Stimulated activated CD8-positive, alpha-beta memory T cell treated with anti-CD3 and anti-CD28 coated beads, Interleukin-4, amount 100 ng/mL, for 1 hour (primary cell): ENCODE results near the gene DMBX1.

Experiments
- DNase-seq, 2 donors: peaks; one replicate each; pipeline ENCODE4 v3.0.0-alpha.2; 2020; ENCODE audit warnings: low read depth in 2 of 2, low spot score in 1 of 2

The DMBX1 gene

DNA sequence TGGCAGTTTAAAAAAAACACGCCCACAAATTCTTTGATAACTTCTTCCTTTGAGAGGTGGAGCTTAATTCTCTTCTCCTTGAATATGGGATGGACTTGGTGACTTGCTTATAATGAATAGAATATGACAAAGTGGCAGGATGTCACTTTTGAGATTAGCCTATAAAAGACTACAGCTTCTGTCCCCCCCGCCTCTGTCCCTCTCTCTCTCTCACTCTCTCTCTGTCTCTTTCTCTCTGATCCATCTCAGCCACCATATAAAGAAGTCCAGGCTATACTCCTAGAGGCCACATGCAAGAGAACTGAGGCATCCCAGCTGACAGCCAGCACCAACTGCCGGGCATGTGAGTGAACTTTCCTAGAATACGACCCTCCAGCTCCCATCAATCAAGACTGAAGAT is 7.7 kb upstream of the DMBX1 start:
- DNase-seq, result no peak

DNA sequence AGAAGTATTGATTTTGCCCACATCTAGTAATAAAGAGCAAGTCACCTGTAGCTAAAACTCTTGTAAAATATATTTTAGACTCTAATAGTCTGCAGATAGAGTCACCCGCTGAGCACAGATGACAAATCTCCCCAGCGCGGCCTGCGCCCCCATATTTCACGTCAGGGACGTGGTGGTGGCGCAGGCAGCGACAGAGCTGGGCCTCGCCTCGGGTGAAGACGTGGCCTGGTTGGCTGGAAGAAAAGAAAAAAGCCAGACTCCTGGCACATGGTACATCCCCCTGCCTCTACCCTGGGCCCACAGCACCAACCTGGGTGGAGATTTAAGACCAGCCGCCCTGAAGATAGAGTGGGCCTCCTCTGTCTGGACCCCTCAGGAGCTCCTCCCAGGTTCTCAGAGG is 6.0 kb upstream of the DMBX1 start:
- DNase-seq, result no peak

DNA sequence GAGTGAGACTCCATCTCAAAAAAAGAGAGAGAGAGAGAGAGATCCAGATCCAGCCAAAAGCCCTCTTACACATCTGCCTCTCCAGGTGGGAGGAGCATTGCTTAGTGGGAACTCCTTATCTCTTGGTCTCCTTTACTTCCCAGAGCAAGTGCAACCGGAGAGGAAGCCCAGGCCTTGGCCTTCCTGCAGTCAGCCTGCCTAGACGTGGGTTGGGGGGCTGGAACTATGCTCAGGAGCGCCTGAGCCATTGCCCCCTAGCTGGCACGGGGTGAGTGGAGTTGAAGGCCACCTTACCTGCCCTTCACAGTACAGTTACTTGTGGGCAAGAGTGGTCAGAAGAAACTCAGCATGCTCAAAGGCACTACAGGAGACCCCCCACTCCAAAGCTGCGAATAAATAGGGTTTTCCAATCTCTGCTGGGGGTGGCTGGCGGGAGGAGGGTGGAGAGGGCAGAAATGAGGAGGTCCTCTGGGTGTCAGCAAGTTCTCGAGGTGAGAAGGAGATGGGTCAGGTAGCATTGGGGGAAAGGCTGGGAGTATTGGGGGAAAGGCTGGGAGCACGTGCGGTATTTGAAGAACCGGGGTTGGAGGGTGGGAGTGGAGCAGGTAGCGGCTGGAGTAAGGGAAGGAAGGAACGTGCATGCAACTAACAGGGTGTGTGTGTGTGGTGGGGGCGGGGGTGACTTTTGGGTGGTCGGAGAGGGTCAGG is 4.7 kb upstream of the DMBX1 start:
- no peak for DNase-seq

DNA sequence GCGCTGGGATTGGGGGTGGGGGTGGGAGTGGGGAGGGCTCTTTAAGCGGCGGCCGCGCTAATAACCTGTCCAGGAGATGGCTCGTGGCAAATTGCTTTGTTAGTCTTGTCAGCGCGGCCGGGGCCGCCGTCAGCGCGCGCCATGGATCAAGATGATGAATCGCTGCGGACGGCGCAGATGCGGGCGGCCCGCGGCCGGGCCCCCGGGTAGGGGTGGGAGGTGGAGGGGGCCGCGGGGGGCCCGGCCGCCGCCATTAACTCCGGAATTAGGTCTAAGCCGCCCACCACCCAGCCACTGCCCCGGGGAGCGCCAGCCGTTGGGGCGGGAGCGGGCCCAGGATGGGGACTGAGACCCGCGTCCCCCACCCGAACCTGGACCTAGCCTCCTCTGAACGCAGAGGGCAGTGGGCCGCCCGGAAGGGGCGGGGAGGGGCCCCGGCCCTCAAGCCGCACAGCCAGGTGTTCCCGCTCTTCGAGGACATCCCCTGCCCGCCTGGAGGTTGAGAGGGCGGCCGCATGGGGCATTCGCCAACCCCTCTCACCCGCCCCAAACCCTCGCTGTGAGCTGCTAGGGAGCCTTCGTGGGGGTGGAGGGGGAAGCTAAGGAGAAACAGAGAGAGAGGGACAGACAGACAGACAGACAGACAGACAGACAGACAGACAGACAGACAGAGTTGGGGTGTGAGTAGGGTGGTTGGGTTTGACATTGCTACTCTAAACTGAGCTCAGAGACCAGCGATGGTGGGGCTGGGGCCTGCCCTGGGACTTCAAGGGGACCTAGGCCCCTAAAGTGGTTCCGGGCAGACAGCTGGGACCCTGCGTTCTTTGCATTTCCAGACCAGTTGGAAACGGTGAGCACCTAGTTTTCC is 3.8 kb upstream of the DMBX1 start:
- DNase-seq, result no peak

DNA sequence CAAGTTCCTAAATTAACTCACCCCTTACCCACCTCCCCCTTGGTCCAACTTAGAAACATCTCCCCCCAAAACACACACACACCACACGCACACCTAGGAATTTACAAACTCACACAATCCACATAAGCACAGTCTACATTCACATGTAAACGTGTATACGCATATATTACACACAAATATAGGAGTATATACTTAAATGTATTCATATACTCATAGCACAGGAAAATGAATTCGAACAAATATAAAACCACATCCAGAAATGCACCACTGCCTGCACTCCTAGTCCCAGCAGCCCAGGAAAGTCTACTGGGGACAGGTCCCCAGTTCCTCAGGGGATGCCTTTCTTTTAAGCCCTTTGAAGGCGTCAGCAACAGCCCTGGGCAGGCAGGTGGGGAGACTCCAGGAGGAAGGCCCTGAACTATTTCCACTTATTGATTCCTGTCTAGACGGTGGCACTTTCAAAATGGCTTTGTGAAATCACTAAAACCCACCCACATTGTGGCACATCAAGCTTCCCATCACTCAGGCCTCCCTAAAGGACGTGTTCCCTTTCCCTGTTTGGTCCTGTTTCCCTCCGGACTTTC is 3.1 kb upstream of the DMBX1 start:
- no peak for DNase-seq

DNA sequence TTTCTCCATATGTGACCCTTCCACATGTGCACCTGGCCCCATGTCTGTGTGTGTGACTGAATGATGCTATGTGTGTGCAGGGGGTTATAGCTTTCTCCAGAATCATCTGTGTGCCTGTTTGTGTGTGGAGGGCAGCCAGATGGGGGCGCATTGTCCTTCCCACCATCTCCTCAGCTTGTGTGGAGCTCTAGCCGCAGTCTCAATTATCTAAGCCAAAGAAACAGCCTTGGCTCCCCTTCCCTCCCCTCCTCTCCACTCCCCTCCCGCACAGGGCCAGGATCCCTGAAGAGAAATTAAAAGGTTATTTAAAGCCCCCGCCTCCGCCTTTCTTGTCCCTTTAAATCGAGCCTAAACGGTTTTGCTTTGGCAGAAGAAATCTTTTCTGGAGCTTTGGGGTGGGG is 1.8 kb upstream of the DMBX1 start:
- no peak for DNase-seq

DNA sequence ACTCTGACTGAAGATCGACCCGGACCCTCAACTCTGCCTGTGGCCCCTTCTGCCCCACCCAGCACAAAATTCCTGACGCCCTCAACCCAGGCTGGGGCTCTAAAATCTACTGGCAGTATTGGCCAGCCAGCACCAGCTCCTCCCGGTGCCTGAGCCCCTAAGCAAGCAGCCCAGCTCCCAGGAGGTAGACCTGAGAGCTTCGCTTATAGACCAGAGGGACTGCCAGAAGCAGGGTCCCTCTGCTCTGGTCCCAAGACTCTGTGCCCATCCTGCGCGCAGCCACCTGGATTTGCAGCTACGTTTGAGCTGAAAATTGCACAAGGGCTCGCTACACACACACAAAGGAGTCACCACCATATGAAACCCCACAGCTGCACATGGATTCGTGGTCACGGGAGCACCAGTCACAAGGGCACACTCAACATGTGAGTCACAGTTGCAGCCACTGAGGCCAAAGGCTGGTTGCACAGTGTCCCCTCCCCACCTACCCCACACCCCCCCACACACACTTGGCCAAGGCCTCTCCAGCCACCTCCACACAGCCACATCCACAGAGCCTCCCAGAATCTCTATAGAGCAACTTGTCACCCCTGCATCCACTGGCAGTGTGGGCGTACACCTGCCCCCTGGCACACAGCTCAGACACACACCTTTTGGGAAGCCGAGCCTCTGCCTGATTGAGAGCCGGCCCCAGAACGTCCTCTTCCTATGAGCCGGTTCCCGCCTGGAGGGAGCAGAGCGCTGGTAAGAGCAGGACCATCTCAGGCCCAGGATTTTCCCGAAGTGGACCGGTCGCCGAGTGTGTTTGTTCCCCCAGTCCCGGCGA is 1.1 kb upstream of the DMBX1 start:
- no peak for DNase-seq

DNA sequence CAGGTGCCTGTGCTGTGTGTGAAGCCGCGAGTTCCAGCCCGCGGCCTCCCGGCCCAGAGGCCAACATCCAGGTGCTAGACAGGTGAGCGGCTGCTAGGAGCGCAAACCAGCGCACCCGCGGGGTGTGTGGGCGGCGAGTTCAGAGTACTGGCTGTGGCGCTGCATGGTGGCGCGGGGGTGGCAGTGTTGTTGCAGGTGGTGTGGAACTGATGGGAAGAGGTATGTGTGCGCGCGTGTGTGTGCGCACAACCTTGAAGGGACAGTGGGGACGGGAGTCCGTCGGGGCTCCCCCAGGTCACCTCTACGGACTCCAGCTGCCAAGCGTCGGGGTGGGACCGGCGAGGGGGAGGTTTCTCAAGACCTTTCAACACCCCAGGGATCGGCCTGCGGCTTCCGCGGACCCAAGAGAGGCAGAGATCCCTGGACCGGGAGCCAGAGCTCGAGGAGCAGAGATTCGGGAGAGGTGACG is 433 bp upstream of the DMBX1 start:
- DNase-seq, result no peak

DNA sequence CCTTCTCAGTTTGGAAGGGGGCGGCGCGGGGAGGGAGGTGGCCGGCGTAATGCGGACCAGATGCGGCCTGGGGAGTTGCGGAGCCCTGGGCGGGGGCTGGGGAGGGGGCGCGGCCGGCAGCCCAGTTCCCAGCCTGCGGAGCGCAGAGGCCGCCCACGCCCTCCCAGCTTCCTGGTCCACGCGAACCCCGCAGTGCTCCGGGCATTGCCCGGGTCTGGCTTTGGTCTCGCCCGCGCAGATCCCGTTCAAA is 695 bp downstream of the DMBX1 start:
- no peak for DNase-seq

DNA sequence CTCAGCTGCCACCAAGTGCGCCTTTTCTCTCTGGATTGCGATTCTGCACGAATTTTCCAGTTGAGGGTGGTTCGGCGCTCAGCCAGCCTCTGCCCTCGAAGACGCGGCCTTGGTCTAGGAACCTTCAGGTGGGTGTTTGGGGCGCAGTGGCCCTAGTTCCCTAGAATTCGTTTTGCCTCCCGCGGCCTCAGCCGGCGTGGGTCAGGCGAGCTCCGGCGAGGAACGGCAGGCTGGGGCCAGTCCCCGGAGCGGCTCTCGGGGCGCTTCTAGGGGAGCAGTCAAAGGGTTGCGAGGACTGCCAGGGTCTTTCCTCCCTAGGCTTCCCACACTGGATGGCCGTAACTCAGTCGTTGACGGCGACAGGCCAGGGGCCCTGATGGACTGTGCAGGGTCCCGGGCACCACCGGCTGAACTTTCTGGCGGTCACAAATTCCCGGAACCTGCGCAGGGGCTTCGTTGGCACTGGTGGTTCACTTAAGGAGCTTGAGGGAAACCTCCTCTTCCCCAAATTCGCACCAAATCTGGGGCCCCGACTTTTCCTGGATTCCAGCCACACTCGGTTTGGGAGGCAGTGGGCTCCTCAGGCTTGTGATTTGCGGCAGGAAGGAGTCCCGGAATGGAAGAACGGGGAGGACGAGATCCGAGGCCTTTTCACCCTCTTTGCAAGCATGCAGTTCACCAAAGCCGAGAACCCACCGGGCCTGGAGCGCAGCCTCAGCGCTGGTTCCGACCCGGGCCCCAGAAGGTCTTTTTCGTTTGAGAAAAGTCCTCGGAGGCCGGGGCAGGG is 1.2 kb downstream of the DMBX1 start:
- no peak for DNase-seq

DNA sequence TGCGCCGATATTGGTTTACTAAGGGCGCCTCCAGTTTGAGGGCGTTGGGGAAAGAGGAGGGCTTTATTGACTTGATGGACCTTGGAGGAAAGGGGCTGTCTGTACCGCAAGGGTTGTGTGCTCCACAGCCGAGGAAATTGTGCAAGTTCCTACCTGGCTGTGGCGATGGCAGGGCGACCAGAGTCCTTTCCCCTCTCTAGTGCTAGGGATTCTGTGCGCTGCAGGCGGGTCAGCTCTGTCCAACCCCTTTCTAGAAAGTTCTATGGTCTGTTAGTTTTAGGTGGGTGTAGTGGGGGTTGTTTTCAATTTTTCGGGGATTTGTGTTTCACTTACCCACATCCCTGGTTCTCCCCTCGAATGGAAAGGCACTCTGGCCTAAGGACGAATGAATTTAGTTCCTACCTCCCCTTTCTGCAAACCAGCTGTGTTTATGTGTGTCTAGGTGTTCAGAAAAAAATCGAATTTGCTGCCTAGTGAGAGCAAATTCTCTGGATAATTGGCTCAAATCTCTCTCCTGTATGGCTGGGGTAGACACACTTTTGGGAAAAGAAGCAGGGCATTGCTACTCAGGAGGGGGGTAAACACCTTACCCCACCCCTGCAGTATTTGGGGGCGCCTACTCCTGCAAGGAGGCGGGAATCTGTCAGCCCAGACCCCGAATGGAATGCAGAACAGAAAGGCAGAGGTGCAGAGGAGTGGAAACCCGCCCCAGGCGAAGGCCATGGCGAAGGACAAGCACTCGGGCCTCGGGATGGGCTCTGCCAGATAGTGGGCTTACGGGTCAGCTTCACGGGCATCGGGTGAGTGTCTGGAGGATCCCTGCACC is 2.0 kb downstream of the DMBX1 start:
- DNase-seq, result no peak

DNA sequence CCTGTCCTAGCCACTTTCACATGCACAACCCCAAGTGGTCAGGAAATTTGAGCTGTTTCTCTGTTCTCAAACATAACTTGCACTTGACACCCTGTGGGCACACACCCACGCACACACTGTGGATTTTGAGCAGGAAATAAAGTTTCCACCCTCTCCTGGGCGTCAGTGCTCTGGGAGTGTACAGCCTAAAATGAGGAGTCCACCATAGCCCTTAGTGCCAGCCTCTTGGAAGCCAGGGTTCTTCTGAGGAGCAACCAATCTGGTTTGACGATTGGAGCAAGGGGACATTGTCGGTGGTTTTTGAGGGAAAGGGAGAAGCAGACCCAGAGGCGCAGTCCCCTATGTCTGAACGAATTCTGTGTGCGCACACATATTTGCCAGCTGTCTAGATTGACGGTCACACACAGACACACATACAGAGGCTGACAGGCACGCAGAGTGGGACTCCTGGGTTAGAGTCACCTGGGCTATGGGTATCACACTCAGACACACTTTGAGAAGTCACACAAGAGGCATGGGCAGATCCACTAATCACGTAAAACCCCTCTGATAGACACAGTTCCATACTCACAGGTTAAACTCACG is 2.7 kb downstream of the DMBX1 start:
- DNase-seq, result no peak

DNA sequence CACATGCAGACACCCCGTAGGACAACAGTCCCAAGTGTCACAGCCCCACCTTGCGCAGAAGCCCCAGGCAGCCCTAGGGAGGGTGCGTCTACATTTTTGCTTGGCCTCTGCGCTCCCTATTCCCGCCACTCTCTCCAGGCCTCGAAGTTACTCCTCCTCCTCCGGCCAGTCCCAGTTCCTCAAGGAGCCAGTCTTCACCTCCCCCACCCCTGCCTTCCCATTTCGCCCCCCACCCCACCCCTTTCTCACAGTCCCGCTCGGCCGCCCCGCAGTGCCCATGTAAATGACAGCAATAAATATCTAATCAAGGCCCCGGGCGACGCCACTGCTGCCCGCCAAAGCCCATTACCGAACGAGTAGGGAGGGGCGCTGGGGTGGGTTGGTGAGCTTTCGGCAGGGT is 3.2 kb downstream of the DMBX1 start:
- DNase-seq, result no peak

DNA sequence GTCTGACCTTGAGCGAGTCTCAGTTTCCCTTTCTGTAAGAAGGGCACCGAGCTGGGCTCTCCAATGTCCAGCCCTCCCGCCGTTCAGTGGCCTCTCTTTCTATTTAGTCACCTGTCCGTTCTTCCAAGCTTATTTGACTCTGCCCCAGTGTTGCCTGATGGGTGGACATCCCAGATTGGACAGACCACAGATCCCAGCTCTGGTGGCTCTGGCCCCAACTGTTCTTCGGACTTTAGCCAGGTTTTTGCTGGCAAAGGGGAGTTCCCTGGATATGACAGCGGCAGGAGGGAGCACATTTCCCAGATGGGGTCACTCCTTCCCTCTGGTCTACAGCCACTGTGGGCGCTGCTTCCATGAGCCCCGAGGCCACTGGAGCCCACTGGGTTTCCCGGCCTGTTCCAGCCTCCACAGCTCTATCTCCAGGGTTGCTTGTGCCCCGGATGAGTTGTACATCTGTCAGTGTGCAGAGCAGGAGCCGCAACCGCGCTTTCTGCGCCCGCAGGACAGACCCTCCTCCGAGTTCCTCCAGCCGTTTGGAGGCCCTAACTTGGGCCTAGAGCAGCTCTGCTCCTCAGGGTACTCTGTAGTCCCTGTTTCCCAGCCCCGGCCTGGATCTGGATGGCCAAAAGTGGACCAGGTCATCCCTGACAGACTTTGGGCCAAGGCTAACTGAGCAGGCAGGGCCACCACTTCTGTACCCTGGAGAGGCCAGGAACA is 3.8 kb downstream of the DMBX1 start:
- DNase-seq, result no peak

DNA sequence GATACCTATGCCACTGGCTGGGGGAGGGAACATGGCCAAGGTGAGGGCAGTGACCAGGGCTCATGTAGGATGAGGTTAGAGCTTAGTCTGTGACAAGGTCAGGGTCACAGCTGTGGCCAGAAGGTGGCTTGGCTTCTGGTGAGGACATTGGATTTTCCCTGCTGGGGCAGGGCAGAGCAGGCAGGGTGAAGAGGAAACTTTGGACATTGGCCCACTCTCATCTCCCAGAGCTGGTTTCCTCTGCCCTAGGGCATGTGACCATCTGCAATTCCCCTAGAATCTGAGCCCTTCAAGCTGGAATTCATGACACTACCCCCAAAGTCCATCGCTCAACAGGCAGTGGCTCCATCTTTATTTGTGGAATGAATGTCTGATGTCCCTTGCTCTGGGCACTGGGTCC is 5.3 kb downstream of the DMBX1 start:
- DNase-seq, result no peak

DNA sequence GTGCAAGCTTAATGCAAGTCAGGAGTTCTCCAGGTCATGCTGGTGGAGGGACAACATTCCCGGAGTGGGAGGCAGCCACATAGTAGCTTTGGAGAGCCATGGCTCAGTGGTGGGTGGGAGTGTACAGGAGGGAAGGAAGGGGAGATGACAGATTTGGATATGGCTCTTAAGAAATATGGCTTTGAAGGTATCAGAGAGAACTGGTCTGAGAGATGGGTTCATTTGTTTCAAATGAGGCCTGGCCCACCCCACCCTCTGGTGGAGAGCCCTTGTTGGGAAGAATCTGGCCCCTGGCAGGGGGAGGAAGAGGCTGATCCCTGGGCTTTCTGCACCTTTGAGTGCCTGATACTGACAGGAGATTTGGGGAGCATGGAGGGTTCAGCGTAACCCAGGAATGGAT is 6.1 kb downstream of the DMBX1 start:
- no peak for DNase-seq

DNA sequence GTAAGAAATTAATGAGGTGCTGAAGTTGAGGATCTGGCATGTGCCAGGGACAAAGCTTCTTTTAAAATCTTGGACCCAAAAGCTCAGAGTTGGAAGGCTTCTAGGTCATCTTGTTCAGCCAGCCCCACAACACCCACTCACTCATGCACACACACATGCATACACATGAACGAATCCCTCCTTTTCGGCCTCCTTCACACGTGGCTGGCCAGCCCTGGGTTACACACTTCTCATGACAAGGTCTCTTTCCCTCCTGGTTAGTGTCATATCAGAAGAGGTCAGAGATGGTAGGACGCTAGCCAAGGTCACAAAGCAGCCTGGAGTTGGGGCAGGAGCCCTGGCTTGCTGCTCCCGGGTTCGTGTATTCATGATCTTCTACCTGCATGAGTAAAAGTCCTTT is 6.9 kb downstream of the DMBX1 start:
- no peak for DNase-seq

DNA sequence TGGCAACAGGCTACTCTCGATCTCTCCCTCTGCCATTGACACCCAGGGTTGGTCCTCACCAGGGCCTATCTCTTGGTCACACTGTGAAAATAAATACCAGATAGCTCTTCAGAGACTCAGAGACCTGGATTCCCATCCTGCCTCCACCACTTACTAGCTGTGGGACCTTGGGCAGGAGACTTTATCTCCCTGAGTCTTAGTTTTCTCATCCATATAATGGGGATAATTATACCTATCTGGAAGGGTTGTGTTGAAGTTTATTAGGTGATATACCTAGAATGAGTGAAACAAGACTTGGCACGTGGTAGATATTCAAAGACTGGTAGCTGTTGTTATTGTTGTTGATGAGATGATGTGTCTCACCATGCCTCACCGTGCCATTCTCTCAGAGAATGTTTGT is 7.4 kb downstream of the DMBX1 start:
- no peak for DNase-seq

DNA sequence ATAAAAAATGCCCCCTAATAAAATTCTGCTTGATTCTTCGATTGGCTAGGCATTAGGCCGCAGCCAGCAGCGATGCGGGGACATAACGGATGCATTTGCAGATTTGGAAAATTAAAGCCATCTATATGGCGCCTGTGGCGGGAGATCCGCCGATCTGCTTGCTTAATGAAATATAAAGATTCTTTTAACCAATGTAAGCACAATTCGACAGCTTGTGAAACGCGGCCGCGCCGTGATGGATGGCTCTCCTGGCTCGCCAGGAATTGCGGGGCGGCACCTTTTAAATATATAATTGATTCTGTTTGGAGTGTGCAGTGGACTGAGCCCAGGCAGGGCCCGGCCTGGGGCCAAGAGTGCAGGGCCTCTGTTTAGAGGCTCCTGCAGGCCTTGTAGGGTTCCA is 8.0 kb downstream of the DMBX1 start:
- no peak for DNase-seq
